GM12801 (cell line): ENCODE measurements around the gene KCNJ4.

Source experiments
- CTCF ChIP-seq: IDR thresholded peaks from one replicate; pipeline ENCODE4 v1.5.1; 2011; ENCODE audit warnings: control low read depth; ENCODE audit not compliant: insufficient read length; ENCODE audit errors: extremely low read depth

The KCNJ4 gene

GRCh38 chr22:38441620-38442287, 13.2 kb downstream of the KCNJ4 start:
- no peak for TF ChIP-seq CTCF

GRCh38 chr22:38440747-38441350, 14.2 kb downstream of the KCNJ4 start:
- TF ChIP-seq CTCF = no peak

- no peak for TF ChIP-seq CTCF
These were observed 17.6 kb downstream of the KCNJ4 start for GRCh38 chr22:38437416-38437815.

- TF ChIP-seq CTCF = no peak
These were observed 18.2 kb downstream of the KCNJ4 start for GRCh38 chr22:38436629-38437395.

- TF ChIP-seq CTCF = no peak
These were observed 19.0 kb downstream of the KCNJ4 start for GRCh38 chr22:38435965-38436364.

GRCh38 chr22:38435010-38435409, 20.0 kb downstream of the KCNJ4 start:
- no peak for TF ChIP-seq CTCF

GRCh38 chr22:38433871-38434270, 21.1 kb downstream of the KCNJ4 start:
- no peak for TF ChIP-seq CTCF
